HG03442 (cell line): ENCODE results near the gene GUCD1.
"Not testable (repeated sequence)": the region's sequence is repeated elsewhere in the genome, so short reads cannot be mapped to it uniquely, and the experiment has no call there.

ENCODE experiments used
- ATAC-seq: cut with Tn5 transposase; IDR thresholded peaks from one replicate; pipeline ENCODE4 v1.9.1; 2021; ENCODE audit warnings: mild to moderate bottlenecking, moderate library complexity; ENCODE audit not compliant: unreplicated experiment

Gene GUCD1

GRCh38 chr22:24554313-24555164 is at the start of gene GUCD1:
Gene GUCD1, minus strand, starts transcription at chr22:24555138. Its CDS starts 147 bp downstream, at chr22:24554991.
- no peak for ATAC-seq

DNA sequence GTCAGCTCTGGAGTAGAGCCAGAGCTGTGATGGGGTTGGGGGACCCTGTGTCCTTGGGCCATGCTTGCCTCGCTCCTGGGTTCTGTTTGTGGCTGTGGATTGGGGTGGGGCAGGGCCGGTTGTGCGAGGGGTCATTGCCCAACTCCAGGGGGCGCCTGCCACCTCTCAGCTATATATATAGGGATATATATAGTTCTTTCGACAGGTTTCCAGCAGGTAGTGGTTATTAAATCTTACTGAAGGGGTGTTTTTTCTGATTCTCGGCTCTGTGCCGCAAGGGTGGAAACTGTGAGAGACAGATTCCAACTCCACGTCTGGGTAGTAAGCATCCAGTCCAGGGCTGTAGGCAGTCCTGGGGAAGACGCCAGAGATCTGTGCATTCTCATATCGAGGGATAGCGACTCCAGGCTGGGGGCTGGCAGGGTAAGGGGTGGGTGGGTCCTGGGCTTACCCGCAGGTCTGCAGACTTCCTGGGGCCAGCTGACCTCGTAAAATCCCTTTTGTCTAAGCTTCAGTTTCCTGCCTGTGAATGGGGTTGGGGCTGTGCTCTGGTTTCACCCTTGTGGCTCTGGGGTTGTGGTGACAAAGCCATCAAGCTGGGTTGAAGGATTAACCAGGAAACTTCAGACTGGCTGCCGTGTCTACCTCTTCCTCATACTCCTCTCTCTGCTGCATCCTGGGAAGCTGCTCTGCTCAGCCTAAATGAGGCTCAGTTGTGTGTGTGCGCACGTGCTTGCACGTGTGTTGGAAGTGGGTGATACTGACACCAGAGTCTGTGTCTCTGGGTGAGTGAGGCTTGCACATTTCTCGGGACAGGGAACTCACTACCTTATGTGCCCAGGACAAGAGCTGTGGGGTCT is 49.1 kb upstream of the GUCD1 start:
- not testable (repeated sequence) for ATAC-seq

- ATAC-seq: not testable (repeated sequence)
Observed at GRCh38 chr22:24602847-24603769, 48.2 kb upstream of the GUCD1 start, which contains the start of gene GGT1. Gene GGT1, plus strand, starts transcription at chr22:24603193. Its CDS starts 7,889 bp downstream, at chr22:24611082.

DNA sequence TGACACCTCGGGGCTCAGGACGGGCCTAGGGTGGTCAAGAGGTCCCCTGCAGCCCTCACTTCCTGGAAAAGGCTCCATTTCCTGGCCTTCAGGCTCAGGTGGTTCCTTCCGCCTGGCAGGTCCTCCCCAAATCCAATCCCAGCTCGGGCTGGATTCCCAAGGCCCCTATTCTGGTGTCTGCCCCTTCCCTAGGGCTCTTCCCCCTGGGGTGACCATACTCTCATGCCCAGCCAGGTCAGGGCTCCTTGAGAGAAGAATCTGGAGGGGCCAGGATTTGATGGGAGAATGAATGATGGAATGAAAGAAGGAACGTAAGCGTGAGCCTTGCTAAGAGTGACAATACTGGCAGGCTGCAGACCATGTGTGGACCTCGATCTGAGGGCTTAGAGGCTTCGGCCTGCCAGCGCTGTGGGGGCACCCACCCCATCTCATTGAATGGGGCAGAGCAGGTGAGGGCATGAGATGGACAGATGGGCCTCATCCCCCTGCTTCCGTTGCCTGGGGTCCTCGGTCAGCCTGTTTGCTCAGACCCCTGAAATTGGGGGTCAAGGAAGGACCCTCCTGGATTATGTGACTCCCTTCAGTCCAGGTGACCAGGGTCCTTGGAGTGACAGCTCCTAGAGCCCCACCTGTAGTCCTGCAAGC is 47.3 kb upstream of the GUCD1 start:
- not testable (repeated sequence) for ATAC-seq

DNA sequence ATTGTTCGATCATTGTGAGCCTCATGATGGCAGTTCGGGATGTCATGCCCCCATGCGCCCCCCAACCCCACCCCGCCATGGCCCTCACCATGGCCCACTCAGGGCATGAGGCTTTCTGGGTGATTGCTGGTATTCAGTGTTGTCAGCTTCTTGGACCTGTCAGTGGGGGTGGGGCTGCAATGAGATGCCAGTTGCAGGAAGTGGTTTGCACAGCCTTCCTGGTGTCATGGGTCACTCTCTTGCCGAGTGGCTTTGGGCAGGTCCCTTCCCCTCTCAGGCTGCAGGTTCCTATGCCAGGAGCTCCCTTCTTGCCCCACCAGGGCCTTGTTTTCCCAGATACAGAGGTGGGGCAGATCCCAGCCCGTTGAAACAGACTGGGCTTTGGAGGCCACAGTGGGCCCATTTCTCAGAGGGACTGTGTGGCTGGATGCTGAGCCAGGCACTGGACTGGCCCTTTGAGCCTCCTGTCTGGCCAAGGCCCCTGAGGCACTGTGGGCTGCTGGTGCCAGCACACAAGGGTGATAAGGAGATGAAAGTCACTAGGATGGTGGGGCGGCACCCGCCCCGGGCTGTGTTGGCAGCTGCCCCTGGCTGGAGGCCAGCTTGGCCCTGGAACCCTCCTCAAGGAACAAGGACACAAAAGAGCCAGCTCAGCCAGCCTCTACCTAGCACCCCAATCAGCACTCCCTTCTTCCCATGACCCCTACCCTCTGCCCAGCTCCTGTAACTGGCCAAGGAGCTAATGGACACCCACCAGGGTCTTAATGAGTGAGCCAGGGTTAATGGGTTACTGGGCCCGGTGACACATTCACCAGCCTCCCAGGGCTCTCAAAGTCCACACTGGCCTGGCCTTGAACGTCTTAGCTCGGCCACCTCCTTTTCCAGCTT is 46.5 kb upstream of the GUCD1 start:
- no peak for ATAC-seq

DNA sequence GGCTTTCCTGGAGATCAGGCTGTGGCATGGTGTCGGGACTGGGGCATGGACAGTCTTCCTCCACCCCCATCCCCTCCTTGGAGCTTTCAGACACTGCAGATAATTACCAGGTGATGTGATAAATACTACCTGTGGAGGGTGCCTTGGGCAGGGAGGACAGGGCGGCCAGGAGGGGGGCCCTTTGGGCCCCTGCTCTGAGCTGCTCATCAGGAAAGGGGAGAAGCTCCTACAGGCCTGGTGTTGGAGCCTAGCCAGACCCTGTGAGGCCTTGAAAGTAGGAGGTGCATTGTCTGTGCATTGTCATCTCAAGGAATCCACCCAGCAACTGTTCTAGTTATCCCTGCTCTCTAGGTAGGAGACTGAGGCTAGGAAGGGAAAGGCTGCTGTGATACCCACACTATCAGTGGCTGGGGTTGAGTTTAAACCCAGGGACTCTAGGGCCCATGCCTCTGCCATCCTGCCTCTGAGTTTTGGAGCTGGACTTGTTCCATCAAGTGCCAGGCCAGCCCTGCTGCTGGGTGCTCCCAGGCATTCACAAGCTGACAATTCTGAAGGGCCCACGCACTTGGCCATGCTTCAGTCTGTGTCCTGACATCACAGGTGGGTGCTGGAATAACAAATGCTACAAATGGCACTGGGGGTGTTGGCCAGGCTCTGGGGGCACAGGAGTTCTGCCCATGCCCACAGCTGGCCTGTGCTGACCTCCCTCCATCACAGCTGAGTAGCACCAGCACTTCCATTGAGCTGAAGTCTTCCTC is 45.2 kb upstream of the GUCD1 start:
- not testable (repeated sequence) for ATAC-seq

GRCh38 chr22:24599514-24599913 is 44.6 kb upstream of the GUCD1 start:
- no peak for ATAC-seq

GRCh38 chr22:24597076-24597475 is 42.1 kb upstream of the GUCD1 start:
- ATAC-seq: not testable (repeated sequence)

DNA sequence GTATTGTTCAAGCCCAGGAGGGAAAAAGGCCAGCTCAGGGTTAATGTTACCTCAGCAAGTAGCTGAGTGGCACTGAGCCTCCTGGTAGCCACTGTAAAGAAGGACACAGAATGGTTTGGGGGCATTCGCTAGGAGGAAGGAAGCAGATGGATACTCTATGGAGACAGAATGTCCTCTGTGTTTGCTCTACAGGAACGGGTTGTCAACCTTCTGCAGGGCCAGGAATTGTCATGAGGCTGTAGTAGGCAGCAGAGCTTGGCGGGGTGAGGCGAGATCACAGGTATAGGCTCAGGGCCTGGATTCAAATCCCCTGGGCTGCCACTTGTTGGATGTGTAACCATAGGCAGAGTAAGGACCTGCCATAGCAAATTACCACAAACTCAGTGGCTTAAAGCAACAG is 40.9 kb upstream of the GUCD1 start:
- no peak for ATAC-seq

GRCh38 chr22:24595228-24595627 is 40.3 kb upstream of the GUCD1 start:
- ATAC-seq: no peak

- no peak for ATAC-seq
Observed at GRCh38 chr22:24594569-24595120, 39.7 kb upstream of the GUCD1 start.

DNA sequence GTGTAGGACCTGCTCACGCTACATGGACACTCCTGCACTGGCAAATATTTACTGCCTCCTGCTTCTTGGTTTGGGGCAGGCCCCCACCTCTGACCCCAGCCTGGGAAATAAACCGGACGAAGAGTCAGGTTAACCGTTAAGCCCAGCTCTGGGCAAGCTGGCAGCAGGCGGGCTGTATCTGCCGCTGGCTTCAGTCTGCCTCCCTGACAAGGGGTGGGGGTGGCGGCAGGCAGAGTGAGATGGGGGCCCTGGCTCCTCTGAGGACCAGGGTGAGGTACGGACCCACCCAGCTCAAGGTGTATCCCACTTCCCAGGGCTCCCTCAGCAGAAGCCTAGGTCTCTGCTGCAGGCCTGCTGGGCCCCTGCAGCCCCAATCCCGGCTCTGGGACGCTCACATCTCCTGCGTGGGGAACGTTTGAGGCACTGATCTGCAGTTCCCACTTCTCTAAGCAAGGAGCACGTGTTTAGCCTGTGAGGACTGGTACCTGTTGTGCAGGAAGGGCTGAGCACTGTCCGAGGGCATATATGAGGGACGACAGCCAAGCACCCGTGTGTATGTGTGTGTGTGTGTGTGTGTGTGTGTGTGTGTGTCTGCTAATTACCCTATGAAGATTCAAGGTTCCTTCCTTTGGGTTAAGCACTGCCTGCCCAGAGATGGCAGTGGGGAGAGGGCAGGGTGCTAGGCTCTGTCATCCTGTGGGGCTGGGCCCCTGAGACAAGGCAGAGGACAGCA is 39.1 kb upstream of the GUCD1 start:
- ATAC-seq: no peak

GRCh38 chr22:24593559-24593835 is 38.6 kb upstream of the GUCD1 start:
- not testable (repeated sequence) for ATAC-seq

- ATAC-seq: peak; percentile 69
Observed at GRCh38 chr22:24592851-24593558, 38.1 kb upstream of the GUCD1 start, which contains the start of gene LRRC75B. Gene LRRC75B, minus strand, starts transcription at chr22:24593073. Its CDS starts 34 bp downstream, at chr22:24593039.

- peak; percentile 12 for ATAC-seq
Observed at GRCh38 chr22:24592058-24592850, 37.3 kb upstream of the GUCD1 start.

DNA sequence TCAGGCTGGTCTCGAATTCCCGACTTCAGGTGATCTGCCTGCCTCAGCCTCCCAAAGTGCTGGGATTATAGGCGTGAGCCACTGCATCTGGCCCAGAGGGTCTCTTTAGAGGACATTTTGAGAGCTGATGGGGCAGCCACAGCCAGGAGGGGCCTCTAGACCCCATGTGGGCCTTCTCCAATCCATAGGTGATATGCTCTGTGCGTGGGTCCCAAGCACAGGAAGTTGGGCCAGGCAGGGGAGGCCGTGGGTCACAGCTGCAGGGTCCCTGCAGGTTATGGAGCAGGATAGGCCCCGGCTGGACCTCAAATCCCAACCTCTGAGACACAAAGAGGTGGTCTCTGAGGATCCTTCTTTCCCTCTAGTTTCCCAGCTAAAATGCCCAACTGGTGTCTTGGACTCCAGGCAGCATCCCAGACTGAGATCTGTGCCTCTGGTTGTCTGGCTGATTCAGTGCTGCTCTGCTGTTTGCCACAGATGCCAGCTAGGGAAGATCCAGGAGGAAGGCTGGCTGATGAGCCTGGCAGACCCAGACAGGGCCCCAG is 36.4 kb upstream of the GUCD1 start:
- ATAC-seq: no peak
